Measurements from ENCODE around the gene LIPA. TPM values are rescaled to one million over a fixed set of nuclear protein-coding genes. Genes with fewer than 3 reads are reported as not detected.
"Not testable (repeated sequence)": the region's sequence is repeated elsewhere in the genome, so short reads cannot be mapped to it uniquely, and the experiment has no call there.

The LIPA gene
- total RNA-seq, 1 donor from 2014 or later: 16.5 TPM

GRCh38 chr10:89258881-89259280, 7.3 kb upstream of the LIPA start:
- H3K4me3 ChIP-seq (ENCODE audit: low read depth, low read length): no peak overlapping the region
- DNase-seq (ENCODE audit: low read depth): no peak
- TF ChIP-seq CTCF (conservative IDR thresholded peaks at IDR 0.05; ENCODE audit: low read depth, low read length): no peak

DNA sequence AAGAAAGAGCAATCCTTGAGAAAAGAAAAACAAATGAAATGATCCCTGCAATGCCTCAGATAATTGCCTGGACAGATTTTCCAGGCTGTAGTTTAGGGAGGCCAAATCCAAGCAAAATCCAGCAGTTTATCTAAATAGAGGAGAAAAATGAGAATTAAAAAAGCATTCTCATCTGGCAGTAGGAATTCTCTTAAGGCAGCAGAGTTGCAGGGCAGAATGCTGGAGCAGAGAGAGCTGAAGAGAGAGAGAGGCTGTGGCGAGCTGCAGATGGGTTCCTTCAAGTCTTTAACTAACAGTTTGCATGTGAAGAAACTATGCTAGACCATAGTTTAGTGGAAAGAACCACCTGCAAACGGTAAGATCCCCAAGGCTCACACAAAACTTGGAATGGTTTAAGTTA, 6.0 kb upstream of the LIPA start:
- no peak for DNase-seq (ENCODE audit: low read depth)
- TF ChIP-seq CTCF (conservative IDR thresholded peaks at IDR 0.05; ENCODE audit: low read depth, low read length): no peak
- no peak overlapping the region for H3K4me3 ChIP-seq (ENCODE audit: low read depth, low read length)

- no peak for TF ChIP-seq CTCF (conservative IDR thresholded peaks at IDR 0.05; ENCODE audit: low read depth, low read length)
- no peak for DNase-seq (ENCODE audit: low read depth)
Measured at GRCh38 chr10:89256962-89257361, 5.4 kb upstream of the LIPA start.

GRCh38 chr10:89256340-89256739, 4.8 kb upstream of the LIPA start:
- H3K4me3 ChIP-seq (ENCODE audit: low read depth, low read length): no peak overlapping the region
- DNase-seq (ENCODE audit: low read depth): no peak
- TF ChIP-seq CTCF (conservative IDR thresholded peaks at IDR 0.05; ENCODE audit: low read depth, low read length): no peak

More at GRCh38 chr10:89256962-89257361, 5.4 kb upstream of the LIPA start:
- H3K4me3 ChIP-seq (ENCODE audit: low read depth, low read length): no peak overlapping the region

GRCh38 chr10:89255793-89256192, 4.2 kb upstream of the LIPA start:
- DNase-seq (ENCODE audit: low read depth): no peak
- TF ChIP-seq CTCF (conservative IDR thresholded peaks at IDR 0.05; ENCODE audit: low read depth, low read length): no peak
- H3K4me3 ChIP-seq (ENCODE audit: low read depth, low read length): no peak overlapping the region

- DNase-seq (ENCODE audit: low read depth); H3K4me3 ChIP-seq (ENCODE audit: low read depth, low read length): not testable (repeated sequence)
Measured at GRCh38 chr10:89255091-89255579, 3.6 kb upstream of the LIPA start.

DNA sequence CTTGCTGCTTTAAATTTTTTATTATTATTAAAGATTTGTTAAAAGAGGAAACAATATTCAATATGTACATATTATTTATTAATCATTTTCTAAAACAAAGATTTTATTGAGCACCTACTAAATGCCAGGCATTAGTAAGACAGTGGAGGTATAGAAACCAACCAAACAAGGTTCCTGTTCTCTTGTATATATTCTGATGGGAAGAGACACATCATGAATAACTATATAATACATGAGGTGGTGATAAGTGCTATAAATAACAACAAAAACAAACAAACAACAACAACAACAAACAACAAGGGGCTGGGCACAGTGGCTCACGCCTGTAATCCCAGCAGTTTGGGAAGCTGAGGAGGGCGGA, 630 bp upstream of the LIPA start:
- H3K4me3 ChIP-seq (ENCODE audit: low read depth, low read length): peak overlapping the region; percentile 89
- no peak for DNase-seq (ENCODE audit: low read depth)
- TF ChIP-seq CTCF (conservative IDR thresholded peaks at IDR 0.05; ENCODE audit: low read depth, low read length): no peak
